GM12878 (cell line): Measurements from ENCODE around the gene USP15. TPM values are rescaled to one million over a fixed set of nuclear protein-coding genes. Genes with fewer than 3 reads are reported as not detected.

Experiments used
- CBFB ChIP-seq: IDR thresholded peaks from 2 replicates; pipeline ENCODE4 v1.6.1; 2016; ENCODE audit warnings: antibody characterized with exemption, low read depth
- CUX1 ChIP-seq: IDR thresholded peaks from 2 replicates; pipeline ENCODE4 v1.6.1; 2012; ENCODE audit warnings: improper control_type of control experiment, low read depth, low read length; ENCODE audit not compliant: insufficient replicate concordance
- DPF2 ChIP-seq: fragments of 450-650 bp; IDR thresholded peaks from 2 replicates; pipeline ENCODE4 v1.6.1; 2017; ENCODE audit warnings: mild to moderate bottlenecking
- IKZF2 ChIP-seq, 2 experiments: fragments of 450-650 bp; IDR thresholded peaks; 2 replicates each; pipeline ENCODE4 v1.6.1; 2017; ENCODE audit warnings: mild to moderate bottlenecking in 2 of 2, moderate library complexity in 2 of 2
- polyA plus RNA-seq, 11 experiments: library from polyadenylated mRNA; depleted of rRNA in 4 of 11; unstranded in 6 of 11; stranded (reverse) in 5 of 11; fragments of >200 nt; fragmentation: Nextera tagmentation in 4 of 11; fragmentation: Illumina TruSeq in 1 of 11; extraction: Ambion mirVana in 4 of 11; extraction: Trizol in 1 of 11; gene quantifications; 1 replicate in 1 of 11; 2 replicates in 10 of 11; pipeline versions ENCODE4 v1.2.1 to v1.2.3, GENCODE V29; 2011 to 2016; ENCODE audit warnings: inconsistent platforms in 2 of 11, missing spikeins in 2 of 11, low read depth in 1 of 11
- total RNA-seq, 4 experiments: library from RNA; depleted of rRNA in 3 of 4; stranded (reverse); fragments of >200 nt in 3 of 4; fragmentation: Illumina TruSeq in 1 of 4; extraction: Trizol in 1 of 4; gene quantifications; 2 replicates each; pipeline versions ENCODE4 v1.2.1 to v1.2.3, GENCODE V29; 2013 to 2021
- TF ChIP-seq, protein P1 (sequence below): fragments of 450-650 bp; formaldehyde crosslinking; IDR thresholded peaks from 2 replicates; pipeline ENCODE4 v1.4.0; 2020; ENCODE audit warnings: mild to moderate bottlenecking, moderate library complexity
- TF ChIP-seq, protein P2 (sequence below): IDR thresholded peaks from 2 replicates; pipeline ENCODE4 v1.6.1; 2012; ENCODE audit warnings: low read depth, low read length, improper control_type of control experiment
- TF ChIP-seq, protein P3 (sequence below): fragments of 150-350 bp; IDR thresholded peaks from 2 replicates; pipeline ENCODE4 v1.6.1; 2016; ENCODE audit warnings: low read depth, low read length
- TF ChIP-seq, protein P4 (sequence below): IDR thresholded peaks from 2 replicates; pipeline ENCODE4 v1.6.1; 2011; ENCODE audit warnings: borderline replicate concordance, low read depth, mild to moderate bottlenecking, moderate library complexity, mixed read lengths, low read length; ENCODE audit not compliant: insufficient read depth; ENCODE audit errors: extremely low read length

USP15 gene
- total and polyA plus RNA-seq, 10 of the 15 experiments (the other 5 are each of a cell fraction or from before 2014, with no cell fraction given): 57.6 to 101 (median 90.2) TPM

- TF ChIP-seq, protein P1, sequence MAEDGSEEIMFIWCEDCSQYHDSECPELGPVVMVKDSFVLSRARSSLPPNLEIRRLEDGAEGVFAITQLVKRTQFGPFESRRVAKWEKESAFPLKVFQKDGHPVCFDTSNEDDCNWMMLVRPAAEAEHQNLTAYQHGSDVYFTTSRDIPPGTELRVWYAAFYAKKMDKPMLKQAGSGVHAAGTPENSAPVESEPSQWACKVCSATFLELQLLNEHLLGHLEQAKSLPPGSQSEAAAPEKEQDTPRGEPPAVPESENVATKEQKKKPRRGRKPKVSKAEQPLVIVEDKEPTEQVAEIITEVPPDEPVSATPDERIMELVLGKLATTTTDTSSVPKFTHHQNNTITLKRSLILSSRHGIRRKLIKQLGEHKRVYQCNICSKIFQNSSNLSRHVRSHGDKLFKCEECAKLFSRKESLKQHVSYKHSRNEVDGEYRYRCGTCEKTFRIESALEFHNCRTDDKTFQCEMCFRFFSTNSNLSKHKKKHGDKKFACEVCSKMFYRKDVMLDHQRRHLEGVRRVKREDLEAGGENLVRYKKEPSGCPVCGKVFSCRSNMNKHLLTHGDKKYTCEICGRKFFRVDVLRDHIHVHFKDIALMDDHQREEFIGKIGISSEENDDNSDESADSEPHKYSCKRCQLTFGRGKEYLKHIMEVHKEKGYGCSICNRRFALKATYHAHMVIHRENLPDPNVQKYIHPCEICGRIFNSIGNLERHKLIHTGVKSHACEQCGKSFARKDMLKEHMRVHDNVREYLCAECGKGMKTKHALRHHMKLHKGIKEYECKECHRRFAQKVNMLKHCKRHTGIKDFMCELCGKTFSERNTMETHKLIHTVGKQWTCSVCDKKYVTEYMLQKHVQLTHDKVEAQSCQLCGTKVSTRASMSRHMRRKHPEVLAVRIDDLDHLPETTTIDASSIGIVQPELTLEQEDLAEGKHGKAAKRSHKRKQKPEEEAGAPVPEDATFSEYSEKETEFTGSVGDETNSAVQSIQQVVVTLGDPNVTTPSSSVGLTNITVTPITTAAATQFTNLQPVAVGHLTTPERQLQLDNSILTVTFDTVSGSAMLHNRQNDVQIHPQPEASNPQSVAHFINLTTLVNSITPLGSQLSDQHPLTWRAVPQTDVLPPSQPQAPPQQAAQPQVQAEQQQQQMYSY: no peak
- TF ChIP-seq, protein P2, sequence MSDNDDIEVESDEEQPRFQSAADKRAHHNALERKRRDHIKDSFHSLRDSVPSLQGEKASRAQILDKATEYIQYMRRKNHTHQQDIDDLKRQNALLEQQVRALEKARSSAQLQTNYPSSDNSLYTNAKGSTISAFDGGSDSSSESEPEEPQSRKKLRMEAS: no peak
- no peak for TF ChIP-seq DPF2
- TF ChIP-seq CBFB: no peak
- TF ChIP-seq IKZF2 (IDR thresholded peaks at IDR 0.05): no peak
- TF ChIP-seq CUX1: no peak
- TF ChIP-seq, protein P3, sequence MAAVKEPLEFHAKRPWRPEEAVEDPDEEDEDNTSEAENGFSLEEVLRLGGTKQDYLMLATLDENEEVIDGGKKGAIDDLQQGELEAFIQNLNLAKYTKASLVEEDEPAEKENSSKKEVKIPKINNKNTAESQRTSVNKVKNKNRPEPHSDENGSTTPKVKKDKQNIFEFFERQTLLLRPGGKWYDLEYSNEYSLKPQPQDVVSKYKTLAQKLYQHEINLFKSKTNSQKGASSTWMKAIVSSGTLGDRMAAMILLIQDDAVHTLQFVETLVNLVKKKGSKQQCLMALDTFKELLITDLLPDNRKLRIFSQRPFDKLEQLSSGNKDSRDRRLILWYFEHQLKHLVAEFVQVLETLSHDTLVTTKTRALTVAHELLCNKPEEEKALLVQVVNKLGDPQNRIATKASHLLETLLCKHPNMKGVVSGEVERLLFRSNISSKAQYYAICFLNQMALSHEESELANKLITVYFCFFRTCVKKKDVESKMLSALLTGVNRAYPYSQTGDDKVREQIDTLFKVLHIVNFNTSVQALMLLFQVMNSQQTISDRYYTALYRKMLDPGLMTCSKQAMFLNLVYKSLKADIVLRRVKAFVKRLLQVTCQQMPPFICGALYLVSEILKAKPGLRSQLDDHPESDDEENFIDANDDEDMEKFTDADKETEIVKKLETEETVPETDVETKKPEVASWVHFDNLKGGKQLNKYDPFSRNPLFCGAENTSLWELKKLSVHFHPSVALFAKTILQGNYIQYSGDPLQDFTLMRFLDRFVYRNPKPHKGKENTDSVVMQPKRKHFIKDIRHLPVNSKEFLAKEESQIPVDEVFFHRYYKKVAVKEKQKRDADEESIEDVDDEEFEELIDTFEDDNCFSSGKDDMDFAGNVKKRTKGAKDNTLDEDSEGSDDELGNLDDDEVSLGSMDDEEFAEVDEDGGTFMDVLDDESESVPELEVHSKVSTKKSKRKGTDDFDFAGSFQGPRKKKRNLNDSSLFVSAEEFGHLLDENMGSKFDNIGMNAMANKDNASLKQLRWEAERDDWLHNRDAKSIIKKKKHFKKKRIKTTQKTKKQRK: no peak
- TF ChIP-seq, protein P4, sequence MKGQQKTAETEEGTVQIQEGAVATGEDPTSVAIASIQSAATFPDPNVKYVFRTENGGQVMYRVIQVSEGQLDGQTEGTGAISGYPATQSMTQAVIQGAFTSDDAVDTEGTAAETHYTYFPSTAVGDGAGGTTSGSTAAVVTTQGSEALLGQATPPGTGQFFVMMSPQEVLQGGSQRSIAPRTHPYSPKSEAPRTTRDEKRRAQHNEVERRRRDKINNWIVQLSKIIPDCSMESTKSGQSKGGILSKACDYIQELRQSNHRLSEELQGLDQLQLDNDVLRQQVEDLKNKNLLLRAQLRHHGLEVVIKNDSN: no peak
Measured at GRCh38 chr12:62232143-62232729, 28.0 kb upstream of the USP15 start (continued).
